Muscle layer of duodenum (tissue), 2 donors: ENCODE results near the gene G3BP2.

Experiments used
- H3K27ac ChIP-seq: one replicate; pipeline ENCODE4 v1.7.0; 2013; ENCODE audit warnings: mild to moderate bottlenecking, low read length
- H3K27me3 ChIP-seq: one replicate; pipeline ENCODE4 v1.7.0; 2013; ENCODE audit warnings: low read depth, mild to moderate bottlenecking, control low read depth, low read length
- H3K36me3 ChIP-seq, 2 donors: one replicate each; pipeline ENCODE4 v1.7.0; 2013; ENCODE audit warnings: low read length in 2 of 2, control low read depth in 1 of 2, mild to moderate bottlenecking in 1 of 2; ENCODE audit not compliant: insufficient read depth in 2 of 2, control insufficient read depth in 1 of 2
- H3K4me1 ChIP-seq, 2 donors: one replicate each; pipeline ENCODE4 v1.7.0; 2013; ENCODE audit warnings: low read length in 2 of 2, mild to moderate bottlenecking in 2 of 2, control low read depth in 1 of 2, moderate library complexity in 1 of 2; ENCODE audit not compliant: insufficient read depth in 2 of 2, control insufficient read depth in 1 of 2
- H3K4me3 ChIP-seq, 2 donors: one replicate each; pipeline ENCODE4 v1.7.0; 2013; ENCODE audit warnings: low read length in 2 of 2, low read depth in 1 of 2, mild to moderate bottlenecking in 1 of 2
- H3K9me3 ChIP-seq, 2 donors: one replicate each; pipeline ENCODE4 v1.7.0; 2013; ENCODE audit warnings: low read length in 2 of 2, control low read depth in 1 of 2, mild to moderate bottlenecking in 1 of 2; ENCODE audit not compliant: control insufficient read depth in 1 of 2
- donor health status: healthy.

Gene G3BP2

GRCh38 chr4:75637176-75637575 is 36.0 kb downstream of the G3BP2 start:
- Histone ChIP-seq H3K4me1 (no peaks in the 10 kb centered on the region), H3K4me3 (no peak overlapping the region), H3K27ac (no peak overlapping the region), H3K9me3 (no peaks in the 10 kb centered on the region), H3K36me3 (no peaks in the 10 kb centered on the region), H3K27me3 (no peaks in the 10 kb centered on the region)

- H3K9me3 ChIP-seq, result no peaks in the 10 kb centered on the region
- H3K36me3 ChIP-seq, result no peaks in the 10 kb centered on the region
- H3K4me1 ChIP-seq, result no peaks in the 10 kb centered on the region
- H3K4me3 ChIP-seq, result no peak overlapping the region
- H3K27ac ChIP-seq, result no peak overlapping the region
- H3K27me3 ChIP-seq, result no peaks in the 10 kb centered on the region
Observed at GRCh38 chr4:75634951-75635350, 38.3 kb downstream of the G3BP2 start.

- Histone ChIP-seq H3K27me3 (no peaks in the 10 kb centered on the region), H3K9me3 (no peaks in the 10 kb centered on the region), H3K4me3 (no peak overlapping the region), H3K4me1 (no peaks in the 10 kb centered on the region), H3K27ac (no peak overlapping the region), H3K36me3 (no peaks in the 10 kb centered on the region)
Observed at GRCh38 chr4:75634281-75634680, 38.9 kb downstream of the G3BP2 start.

GRCh38 chr4:75633846-75634245 is 39.4 kb downstream of the G3BP2 start:
- no peak overlapping the region for H3K4me3 ChIP-seq

GRCh38 chr4:75630937-75631329 is 42.3 kb downstream of the G3BP2 start:
- H3K36me3 ChIP-seq, result no peaks in the 10 kb centered on the region
- H3K4me1 ChIP-seq, result no peaks in the 10 kb centered on the region
- no peaks in the 10 kb centered on the region for H3K27me3 ChIP-seq
- peak overlapping the region; percentile 84 to 91 for H3K4me3 ChIP-seq
- H3K27ac ChIP-seq, result no peak overlapping the region
- no peaks in the 10 kb centered on the region for H3K9me3 ChIP-seq

More at GRCh38 chr4:75633846-75634245, 39.4 kb downstream of the G3BP2 start:
- H3K27ac ChIP-seq, result no peak overlapping the region
- H3K9me3 ChIP-seq, result no peaks in the 10 kb centered on the region
- no peaks in the 10 kb centered on the region for H3K4me1 ChIP-seq
- H3K36me3 ChIP-seq, result no peaks in the 10 kb centered on the region
- no peaks in the 10 kb centered on the region for H3K27me3 ChIP-seq

GRCh38 chr4:75630174-75630936 is 42.9 kb downstream of the G3BP2 start, which contains the start of gene CDKL2:
Gene CDKL2, minus strand, starts transcription at chr4:75630528. Its CDS starts 4,540 bp downstream, at chr4:75625988.
- H3K4me1 ChIP-seq, result no peaks in the 10 kb centered on the region
- no peaks in the 10 kb centered on the region for H3K27me3 ChIP-seq
- no peaks in the 10 kb centered on the region for H3K36me3 ChIP-seq
- no peaks in the 10 kb centered on the region for H3K9me3 ChIP-seq
- H3K4me3 ChIP-seq, result peak within 1 kb of the TSS; percentile 84 to 91
- H3K27ac ChIP-seq, result no peak within 1 kb of the TSS

GRCh38 chr4:75629239-75629638 is 44.0 kb downstream of the G3BP2 start:
- Histone ChIP-seq H3K9me3 (no peaks in the 10 kb centered on the region), H3K4me3 (no peak overlapping the region), H3K36me3 (no peaks in the 10 kb centered on the region), H3K27ac (no peak overlapping the region), H3K4me1 (no peaks in the 10 kb centered on the region), H3K27me3 (no peaks in the 10 kb centered on the region)

GRCh38 chr4:75623026-75623425 is 50.2 kb downstream of the G3BP2 start:
- H3K27me3 ChIP-seq, result no peaks in the 10 kb centered on the region
- H3K4me1 ChIP-seq, result no peaks in the 10 kb centered on the region
- no peak overlapping the region for H3K4me3 ChIP-seq
- no peak overlapping the region for H3K27ac ChIP-seq
- no peaks in the 10 kb centered on the region for H3K36me3 ChIP-seq
- H3K9me3 ChIP-seq, result no peaks in the 10 kb centered on the region

- no peaks in the 10 kb centered on the region for H3K36me3 ChIP-seq
- no peaks in the 10 kb centered on the region for H3K9me3 ChIP-seq
- H3K27ac ChIP-seq, result no peak overlapping the region
- no peak overlapping the region for H3K4me3 ChIP-seq
- no peaks in the 10 kb centered on the region for H3K4me1 ChIP-seq
- no peaks in the 10 kb centered on the region for H3K27me3 ChIP-seq
Observed at GRCh38 chr4:75621715-75622114, 51.5 kb downstream of the G3BP2 start.

GRCh38 chr4:75612306-75612705 is 60.9 kb downstream of the G3BP2 start:
- H3K27me3 ChIP-seq, result no peaks in the 10 kb centered on the region
- H3K27ac ChIP-seq, result no peak overlapping the region
- no peaks in the 10 kb centered on the region for H3K4me1 ChIP-seq
- H3K36me3 ChIP-seq, result no peaks in the 10 kb centered on the region
- no peak overlapping the region for H3K4me3 ChIP-seq
- H3K9me3 ChIP-seq, result no peaks in the 10 kb centered on the region

- Histone ChIP-seq H3K27me3 (no peaks in the 10 kb centered on the region), H3K9me3 (no peaks in the 10 kb centered on the region), H3K4me1 (no peaks in the 10 kb centered on the region), H3K27ac (no peak overlapping the region), H3K4me3 (no peak overlapping the region), H3K36me3 (no peaks in the 10 kb centered on the region)
Observed at GRCh38 chr4:75605928-75606327, 67.3 kb downstream of the G3BP2 start.

- Histone ChIP-seq H3K27me3 (no peaks in the 10 kb centered on the region), H3K4me3 (no peak overlapping the region), H3K4me1 (no peaks in the 10 kb centered on the region), H3K27ac (no peak overlapping the region), H3K36me3 (peaks cover 0 to 4% of the 10 kb centered on the region in 2 donors), H3K9me3 (no peaks in the 10 kb centered on the region)
Observed at GRCh38 chr4:75599647-75600046, 73.6 kb downstream of the G3BP2 start.
